HS-27A (cell line): ENCODE measurements around the gene MUSTN1.

ENCODE experiments used
- DNase-seq: peaks from one replicate; pipeline ENCODE4 v3.0.0-alpha.2; 2012; ENCODE audit warnings: low read depth, missing footprints

MUSTN1 gene

DNA sequence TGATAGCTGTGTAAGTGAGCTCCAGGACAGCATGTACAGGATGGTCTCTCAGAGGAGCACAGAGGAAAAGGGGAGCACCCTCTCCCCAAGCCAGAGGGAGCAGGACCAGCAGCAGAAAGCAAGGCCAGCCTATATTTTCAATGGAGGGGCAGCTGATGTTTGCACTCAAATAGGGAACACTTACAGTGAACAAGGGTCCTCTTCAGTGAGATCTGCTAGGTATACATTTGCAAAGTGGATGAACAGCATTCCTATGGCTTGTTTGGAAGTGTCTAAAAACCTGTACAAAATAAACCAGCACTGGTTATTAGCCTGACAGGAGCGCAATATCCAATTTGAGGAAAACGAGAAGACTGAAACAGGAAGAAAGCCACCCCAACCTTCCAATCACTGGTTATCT, 17.6 kb upstream of the MUSTN1 start:
- no peak for DNase-seq

DNA sequence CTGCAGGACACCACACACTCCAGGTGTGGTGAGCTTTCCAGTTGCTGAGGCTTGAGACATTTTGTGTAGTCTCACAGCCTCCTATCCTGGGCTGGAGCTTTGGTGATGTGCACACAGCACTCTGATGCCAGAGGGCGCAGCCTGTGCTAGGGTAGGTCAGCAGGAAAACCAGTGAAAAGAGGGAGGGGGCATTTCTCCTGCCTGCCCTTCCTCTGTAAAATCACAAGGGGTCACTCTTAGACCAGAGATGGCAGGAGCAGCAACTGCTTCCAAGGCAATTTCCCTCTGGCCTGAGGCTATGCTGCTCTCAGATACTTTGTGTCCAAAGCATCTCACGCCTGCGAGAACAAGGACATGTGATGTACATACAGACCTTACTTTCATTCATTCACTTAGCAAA, 16.5 kb upstream of the MUSTN1 start:
- no peak for DNase-seq

DNA sequence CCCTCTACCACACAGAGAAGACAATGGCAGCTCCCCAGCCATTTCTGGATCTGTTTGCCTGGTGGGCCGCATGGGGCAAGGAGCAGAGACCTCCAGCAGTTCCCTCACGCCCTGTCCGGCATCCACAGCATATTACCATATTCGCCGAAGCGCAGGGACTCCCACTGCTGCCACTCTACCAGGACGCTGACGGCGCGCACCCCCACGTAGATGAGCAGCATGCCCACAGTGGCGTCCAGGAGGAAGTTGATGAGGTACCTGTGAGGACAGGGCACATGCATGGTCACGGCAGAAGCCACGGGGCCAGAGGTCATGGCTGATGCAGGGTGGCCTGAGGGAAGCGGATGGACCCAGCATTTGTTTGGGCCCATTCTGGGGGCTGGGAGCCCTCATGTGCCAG, 14.8 kb upstream of the MUSTN1 start:
- no peak for DNase-seq

DNA sequence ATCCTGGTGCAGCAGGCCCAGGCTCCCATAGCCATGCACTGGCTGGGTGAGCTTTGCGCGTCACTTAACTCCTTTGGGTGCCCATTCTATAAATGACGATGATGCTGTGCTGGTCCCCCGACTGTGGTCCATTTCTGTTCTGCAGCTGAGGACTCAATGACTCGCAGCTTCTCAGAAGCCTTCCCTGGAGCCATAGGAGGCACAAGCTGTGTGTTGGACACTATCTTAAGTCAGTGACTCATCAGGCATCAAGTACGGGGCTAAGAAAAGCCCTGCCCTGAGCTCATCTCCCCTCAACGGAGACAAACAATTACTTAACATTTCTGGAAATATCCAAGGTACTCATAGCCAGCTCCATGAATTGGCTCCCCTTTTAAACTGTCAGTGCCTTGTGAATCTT, 13.8 kb upstream of the MUSTN1 start:
- no peak for DNase-seq

DNA sequence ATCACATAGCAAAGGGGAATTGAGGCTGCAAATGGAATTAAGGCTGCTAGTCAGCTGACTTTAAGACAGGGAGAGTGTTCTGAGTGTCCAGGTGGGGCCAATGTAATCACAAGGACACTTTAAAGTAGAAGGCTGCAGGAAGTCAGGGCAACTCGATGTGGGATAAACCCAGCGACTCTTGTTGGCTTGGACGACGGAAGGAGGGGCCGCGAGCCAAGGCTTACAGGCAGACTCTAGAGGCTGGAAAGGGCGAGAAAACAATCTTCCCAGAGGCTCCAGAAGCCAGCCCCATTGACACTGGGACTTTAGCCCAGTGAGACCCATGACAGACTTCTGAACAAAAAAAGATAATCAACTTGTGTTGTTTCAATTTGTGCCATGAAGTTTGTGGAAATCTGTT, 12.9 kb upstream of the MUSTN1 start:
- DNase-seq = no peak

DNA sequence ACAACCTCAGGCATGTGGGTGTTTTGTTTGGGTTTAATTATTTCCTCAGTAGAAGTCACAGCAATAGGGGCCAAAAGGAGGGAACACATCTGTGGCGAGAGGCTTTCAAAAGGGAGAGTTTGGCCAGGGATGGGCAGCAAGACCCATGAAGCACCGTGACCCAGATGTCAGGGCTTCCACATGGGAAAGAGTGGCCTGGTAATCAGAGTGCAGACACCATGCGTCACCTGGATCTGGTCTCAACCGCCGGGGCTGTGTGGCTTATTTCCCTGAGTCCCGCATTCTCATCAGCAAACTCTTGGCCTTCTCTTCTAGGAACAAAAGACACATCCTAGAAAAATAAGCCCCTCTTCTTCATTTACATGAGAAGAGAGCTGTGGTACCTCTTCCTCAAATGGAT, 12.4 kb upstream of the MUSTN1 start:
- no peak for DNase-seq

DNA sequence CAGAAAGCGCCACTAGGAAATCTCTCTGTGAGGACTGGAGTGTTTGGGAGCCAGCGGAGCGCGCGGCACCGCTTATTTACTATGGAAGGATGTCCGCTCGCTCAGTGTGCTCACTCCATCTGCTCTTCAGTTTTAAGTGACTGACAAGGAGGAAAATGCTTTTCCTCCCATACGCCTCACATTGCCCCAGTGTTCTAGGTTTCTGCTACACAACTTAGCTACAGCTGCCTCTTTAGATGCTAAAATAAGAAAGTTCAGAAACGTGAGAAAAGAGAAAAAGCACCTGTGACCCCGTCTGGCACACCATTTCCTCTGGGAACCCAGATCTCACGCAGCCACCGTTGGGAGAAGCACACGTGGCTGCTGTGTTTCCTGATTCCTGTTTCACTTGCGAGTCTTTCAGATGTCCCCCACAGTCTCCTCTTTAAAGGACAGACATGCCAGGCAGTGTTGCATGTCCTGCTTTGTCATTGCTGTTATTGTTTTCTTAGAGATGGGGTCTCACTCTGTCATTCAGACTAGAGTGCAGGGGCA, 11.7 kb upstream of the MUSTN1 start:
- no peak for DNase-seq

DNA sequence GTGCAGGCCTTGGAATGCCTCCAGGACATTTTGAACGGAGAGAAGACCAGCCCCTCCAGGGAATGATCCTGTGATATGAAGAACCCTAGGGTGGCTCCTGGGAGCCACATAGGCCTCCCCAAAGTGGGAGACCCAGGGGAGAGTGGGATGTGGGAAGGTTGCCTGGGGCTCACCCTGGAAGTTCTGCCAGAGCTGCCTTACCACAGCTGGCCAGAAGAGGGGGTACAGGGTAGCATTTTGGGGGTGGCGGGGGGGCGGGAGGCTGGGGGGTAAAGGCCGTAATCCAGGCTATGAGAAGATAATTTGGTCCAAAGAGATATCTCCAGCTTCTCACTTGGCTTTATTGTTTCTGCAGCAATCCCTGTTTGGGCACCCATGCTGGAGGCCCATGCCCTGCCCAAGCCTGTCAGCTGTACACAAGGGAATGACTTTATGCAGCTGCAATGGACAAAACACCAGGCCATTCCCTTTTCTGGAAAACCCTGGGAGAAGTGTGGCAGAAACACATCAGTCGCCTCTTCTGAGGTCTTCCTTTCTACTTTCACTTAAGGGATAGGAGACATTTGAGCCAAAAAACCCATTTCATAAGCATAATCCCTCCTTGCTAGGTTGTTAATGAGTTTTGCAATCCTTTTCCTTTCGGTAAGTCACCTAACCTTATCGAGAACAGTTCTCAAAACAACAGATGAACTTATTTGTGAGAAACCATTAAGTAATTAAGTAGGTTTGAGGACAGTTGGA, 11.0 kb upstream of the MUSTN1 start:
- no peak for DNase-seq

DNA sequence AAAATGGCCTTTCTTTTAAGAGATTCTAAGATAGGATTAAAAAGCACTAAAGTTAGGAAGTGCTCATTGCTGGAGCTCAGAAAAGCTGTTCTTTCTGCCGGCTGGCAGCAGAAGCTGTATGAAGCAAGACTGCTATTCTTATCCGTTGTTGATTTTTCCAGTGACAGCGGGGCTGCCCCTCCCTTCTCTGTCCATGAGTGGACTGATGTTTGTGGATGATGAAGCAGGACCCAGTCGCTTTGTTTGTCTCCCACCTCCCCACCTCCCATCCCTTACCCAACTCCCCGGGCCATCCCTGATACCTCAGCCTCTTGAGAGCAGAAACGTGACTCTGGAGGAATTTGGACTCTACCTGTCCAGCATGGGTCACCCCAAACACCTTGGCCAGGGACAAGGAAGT, 10.3 kb upstream of the MUSTN1 start:
- no peak for DNase-seq

DNA sequence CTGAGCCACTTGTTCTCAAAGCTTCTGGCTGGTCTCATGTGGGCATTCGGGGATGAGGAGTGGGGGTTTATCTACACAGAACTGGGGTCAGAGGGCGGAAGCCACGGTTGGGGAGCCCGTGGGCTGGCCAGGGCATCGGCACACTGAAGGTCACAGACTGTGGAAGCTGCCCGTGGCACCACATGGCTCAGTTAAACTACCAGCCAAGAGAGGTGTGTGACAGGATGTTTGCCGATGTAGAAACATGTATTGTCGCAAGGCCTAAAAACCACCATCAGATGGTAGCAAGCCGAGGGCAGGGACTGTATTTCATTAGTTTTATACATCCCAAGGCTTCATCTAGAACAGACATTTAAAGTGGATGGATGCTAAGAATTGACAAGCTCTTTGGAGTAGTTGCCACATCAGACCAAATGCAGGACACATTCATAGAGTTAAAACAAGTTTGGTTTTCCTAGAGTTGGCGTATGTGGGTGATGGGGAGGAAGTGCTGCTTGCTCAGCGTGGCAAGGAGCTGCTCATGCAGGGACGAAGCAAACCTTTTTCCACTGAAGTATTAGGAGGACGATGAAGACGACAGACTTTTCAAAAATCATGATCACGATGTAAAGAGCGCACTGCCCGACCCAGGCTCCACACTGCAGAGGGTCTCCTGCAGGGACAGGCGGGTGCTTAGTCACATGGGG, 9.6 kb upstream of the MUSTN1 start:
- no peak for DNase-seq

DNA sequence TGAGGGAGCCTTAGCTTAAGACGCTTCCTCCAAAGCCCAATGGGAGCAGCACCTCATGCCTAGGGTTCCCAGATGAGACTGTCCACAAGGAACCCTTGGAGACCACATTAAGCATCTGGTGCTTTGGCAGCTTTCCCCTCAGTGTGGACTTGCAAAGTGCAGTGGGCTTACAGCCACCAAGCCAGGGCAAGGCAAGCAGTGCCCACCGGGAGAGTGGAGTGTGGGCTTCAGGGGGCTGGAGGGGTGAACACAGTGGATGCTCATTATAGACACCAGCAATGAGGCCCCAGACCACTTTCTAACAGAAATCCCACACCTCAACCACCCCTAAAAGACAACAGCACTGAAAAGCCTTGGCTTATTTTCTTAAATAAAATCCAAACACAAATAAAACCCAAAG, 9.1 kb upstream of the MUSTN1 start:
- DNase-seq = no peak

DNA sequence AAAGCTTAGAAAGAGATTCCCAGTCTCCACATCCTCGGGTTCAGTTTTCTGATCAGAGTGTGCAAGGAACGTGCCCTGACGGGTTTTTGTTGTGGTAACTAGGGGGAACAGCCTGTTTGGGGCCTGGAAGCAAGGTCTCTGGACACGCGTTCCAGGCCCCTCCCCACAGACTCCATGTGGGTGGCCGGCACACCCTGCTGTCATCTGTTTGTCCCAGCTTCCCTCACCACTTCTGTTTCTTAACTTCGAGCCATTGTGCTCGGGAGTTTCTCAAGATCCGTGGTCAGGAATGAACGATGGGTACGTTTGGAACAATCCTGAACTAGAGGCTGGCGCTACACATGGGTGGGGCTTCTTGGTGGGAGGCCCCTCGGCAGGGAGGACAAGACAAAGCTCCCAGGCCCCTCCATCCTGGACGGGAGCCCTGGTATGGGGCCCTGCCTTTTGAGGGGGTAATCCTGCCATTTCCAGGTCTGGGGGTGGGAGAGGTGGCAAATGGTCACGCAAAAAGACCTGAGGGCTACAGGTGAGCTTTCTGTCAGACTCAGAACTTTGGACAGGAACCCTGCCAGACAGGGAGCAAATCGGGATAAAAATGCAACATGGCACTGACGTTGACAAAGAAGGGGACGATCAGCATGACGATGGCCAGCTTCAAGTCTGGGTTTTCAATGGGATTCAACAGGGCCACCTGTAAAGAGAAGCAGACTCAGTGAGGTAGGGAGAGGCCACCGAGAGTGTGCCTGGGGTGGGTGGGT, 8.5 kb upstream of the MUSTN1 start:
- no peak for DNase-seq

DNA sequence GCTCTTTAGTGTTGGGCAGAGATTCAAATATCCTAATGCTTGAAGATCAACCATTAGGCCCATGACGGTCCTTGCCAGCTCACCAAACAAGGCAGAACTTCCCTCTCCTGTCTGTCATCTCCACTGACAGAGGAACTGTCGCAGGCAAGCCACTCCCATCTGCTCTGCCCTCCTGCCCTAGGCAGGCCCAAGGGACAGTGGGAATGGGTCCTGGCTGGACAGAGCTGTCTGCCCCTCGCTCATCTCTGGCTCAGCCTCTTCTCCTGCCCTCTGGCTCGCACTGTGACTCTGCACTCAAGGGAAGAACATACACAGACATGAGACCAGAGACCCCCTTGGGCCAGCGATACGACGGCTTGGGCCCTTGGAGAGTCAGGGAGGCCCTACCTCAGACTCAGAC, 7.6 kb upstream of the MUSTN1 start:
- no peak for DNase-seq

DNA sequence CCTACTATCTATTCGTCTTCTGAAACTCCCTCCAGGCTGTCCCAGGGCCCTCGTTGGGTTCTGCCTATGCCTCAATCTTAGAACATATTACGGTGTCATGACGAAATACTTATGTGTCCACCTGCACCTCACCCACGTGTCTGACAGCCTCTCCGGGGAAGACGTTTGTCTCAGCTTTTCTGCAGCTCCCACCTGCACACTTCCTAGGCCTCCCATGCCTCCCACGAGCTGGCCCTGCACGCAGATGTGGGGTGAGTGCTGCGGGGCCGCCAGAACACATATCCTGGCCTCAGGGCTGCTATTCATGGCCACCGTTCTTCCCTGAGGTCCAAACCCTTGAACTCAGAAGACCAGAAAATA, 7.1 kb upstream of the MUSTN1 start:
- no peak for DNase-seq

DNA sequence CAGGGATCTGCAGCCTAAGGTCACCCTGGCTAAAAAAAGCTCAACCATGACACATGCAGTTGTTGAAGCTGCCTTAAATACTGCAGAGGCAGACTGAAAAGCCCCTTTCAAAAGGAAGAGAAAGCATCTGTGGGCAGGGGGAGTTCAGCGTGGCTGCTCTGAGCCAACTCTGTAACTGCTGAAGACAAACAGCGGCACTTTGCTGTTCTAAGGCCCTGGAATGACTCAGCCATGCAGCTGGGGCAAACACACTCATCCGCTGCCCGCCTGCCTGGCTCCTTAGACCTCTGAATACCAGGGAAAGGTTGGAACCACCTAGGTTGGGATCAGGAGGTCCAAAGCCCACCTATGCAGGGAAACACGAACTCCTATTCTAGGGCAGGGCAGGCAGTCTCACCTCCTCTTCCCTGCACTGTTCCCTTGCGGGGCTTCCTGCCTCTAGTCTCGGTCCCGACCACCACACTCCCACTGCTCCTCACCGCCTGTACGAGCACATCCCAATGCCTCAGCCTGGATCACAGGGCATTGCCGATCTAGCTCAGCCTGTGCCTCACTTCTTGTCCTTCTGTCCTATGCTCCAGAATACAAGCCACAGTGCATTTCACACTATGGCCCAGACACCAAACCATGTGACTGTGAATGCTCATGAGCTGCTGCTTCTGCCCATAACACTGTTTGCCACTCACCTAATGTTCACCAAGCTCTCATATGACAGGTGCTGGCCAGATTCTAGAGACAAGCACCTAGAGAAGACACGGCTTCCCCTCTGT, 6.6 kb upstream of the MUSTN1 start:
- DNase-seq = no peak

DNA sequence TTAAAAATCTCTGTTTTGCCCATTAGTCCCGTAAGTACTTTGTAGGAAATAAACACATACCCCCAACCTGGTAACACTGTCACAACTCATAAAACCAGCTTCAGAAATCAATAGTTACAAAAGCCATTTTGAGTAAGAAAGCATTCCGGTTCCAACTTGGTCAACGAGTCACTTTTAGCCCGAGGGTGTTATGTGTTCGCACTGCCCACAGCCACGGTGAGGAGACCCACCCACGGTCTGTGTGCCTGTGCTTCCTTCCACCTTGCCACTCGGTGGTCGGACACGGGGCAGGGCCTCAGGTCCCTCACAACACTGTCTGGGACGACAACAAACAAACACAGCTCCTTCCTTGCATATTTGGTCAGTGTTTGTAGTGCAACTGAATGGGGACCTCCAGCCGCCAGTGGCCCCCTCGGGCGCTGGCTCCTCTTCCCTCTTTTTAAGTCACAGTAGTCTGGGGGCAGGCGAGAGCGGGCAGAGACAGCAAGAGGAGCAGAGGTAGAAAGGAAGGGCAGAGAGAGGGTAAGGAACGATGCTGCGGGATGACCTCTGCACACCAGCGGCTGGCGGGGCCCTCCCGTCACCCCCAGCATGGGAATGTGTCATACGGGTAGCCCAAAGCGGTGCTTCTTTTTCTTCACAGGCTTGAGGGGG, 5.2 kb upstream of the MUSTN1 start:
- no peak for DNase-seq

DNA sequence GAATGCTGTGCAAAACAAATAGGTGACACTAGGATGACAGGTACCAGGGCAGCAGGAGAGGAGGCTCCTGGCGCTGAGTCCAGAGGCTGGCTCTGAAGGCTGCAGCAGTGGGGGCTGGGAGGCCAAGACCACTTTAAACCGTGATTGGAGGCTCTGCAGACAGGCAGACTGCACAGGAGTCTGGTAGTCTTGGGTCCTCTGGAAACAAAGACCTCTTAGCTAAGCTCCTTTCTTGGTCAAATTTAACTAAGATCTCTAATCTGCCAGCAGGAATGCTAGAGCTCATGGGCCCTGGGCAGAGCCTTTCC, 4.4 kb upstream of the MUSTN1 start:
- DNase-seq = no peak

DNA sequence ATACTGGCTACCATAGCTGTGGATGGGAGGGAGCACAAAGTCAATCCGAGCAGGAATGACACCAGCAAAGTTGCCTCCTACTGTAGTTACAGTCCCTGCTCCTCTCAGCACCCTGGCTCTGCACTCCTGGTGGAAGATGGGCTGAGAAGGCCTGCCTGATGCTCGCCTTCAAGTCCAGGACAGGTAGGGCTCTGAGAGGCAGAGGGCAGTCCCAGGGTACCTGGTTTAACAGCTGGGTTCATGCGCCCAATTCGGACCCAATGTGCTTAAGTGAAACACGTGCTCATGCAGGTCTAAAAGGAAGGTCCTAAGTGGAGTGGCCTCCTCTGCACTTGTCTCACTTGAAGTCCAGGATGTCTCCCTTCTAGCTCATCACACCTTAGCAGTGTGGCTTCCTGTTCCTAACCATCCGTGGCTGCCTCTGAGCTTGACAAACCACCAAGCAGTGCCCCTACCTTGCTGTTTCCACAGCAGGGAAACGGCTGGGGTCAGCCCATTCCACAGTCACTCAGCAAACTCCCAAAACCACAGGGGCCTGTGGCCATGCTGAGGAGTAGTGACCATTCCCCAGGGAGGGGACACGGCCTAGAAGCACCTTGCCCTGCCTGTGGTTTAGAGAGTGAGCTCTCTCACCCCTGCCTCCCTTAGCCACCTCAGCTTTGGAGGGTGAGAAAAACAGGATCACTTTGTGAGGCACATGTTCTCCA, 3.9 kb upstream of the MUSTN1 start:
- DNase-seq = no peak

DNA sequence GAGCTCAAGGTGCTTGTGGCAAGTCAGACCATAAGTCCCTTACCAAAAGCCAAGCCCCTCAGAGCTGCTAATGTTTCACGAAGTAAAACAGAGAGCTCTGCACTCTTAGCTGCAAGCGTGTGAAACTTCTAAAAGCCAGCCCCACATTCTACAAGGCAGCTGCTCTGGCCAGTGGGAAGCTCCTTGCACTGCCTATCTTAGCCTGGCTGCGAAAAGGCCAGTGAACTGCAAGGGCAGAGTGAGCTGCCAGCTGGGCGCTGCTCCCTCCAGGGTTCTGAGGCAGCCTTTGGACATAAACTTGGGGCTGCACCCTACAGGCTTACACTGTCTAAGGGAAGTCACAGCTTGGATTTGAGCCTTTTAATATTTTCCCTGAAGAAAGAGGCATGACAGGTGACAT, 2.2 kb upstream of the MUSTN1 start:
- no peak for DNase-seq

DNA sequence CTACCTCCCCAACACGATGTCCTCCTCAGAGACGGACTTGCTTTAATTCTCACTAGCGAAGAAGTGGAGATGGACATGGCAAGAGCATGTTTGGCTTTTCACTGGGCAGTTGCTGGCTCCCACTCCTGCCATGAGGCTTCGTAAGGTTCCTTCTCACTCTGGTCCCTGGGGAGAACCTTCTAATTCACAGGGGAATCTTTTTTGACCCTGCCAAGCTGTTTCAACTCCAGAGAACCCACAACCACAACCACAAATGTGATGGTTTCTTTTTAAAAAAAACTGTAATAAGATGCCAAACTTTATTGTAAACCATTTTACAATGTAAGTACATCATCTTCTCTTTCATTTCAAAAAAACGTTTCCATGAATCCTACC, 1.6 kb upstream of the MUSTN1 start:
- DNase-seq = no peak

DNA sequence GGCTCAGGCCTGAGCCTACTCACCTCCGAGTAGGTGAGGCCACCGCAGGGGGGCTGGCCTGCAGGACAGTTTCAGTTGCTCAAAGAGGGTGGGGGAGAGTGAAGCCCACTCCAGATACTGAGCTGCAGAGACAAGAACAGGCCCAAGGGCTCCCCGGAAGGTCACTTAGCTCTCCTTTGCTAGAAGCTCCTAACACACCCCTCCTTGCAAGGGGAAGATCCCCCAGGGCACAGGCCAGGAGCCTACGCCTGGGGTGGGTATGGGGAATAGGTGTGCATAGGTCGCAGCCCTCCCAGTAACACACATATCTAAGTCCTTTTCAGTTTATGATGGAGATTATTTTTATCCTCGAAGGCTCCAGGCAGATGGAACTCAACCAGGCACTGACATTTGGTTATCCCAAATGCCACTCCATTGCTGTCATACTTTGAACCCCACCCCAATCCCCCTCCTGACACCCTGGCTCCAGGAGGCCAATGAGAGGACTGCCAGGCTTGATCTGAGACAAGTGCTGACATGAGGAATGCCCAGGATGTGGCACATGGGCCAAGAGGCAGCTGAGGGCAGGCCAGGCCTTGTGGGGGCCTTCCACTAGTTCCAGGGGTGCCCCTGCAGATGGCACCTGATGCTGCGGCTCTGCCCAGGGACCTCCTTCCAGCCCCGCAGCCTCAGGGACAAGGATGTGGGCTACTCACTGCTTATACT, 1.1 kb upstream of the MUSTN1 start:
- no peak for DNase-seq
